PFSK-1 (cell line): ENCODE results near the gene KIR2DL3. TPM values are rescaled to one million over a fixed set of nuclear protein-coding genes. Genes with fewer than 3 reads are reported as not detected.
"Not testable (repeated sequence)": the region's sequence is repeated elsewhere in the genome, so short reads cannot be mapped to it uniquely, and the experiment has no call there.

Experiments used
- FOXP2 ChIP-seq: optimal IDR thresholded peaks from 2 replicates; pipeline ENCODE3; 2011; ENCODE audit warnings: borderline replicate concordance, control low read depth, inconsistent platforms; ENCODE audit not compliant: insufficient read depth; ENCODE audit errors: extremely low read length, extremely low read depth
- POLR2AphosphoS5 ChIP-seq: IDR thresholded peaks from 2 replicates; pipeline ENCODE4 v1.6.1; 2012; ENCODE audit warnings: low read depth, mild to moderate bottlenecking, control low read depth, low read length, moderate library complexity
- REST ChIP-seq, 2 experiments: IDR thresholded peaks; 2 replicates each; pipeline versions ENCODE4 v1.6.1 to v1.8.0; 2011 to 2012; ENCODE audit warnings: low read depth in 2 of 2, low read length in 2 of 2, control low read depth in 1 of 2, inconsistent platforms in 1 of 2, mild to moderate bottlenecking in 1 of 2, moderate library complexity in 1 of 2; ENCODE audit not compliant: insufficient read depth in 1 of 2
- SIN3A ChIP-seq: IDR thresholded peaks from 2 replicates; pipeline ENCODE4 v1.6.1; 2012; ENCODE audit warnings: mild to moderate bottlenecking, low read length, moderate library complexity, borderline replicate concordance; ENCODE audit not compliant: insufficient read depth
- TAF1 ChIP-seq: IDR thresholded peaks from 2 replicates; pipeline ENCODE4 v1.6.1; 2012; ENCODE audit warnings: low read length, control low read depth, borderline replicate concordance; ENCODE audit not compliant: insufficient read depth
- polyA plus RNA-seq: library from polyadenylated mRNA; unstranded; fragments of >200 nt; gene quantifications from one replicate; pipeline ENCODE4 v1.2.1, GENCODE V29; 2012; ENCODE audit warnings: low read depth, missing spikeins; ENCODE audit not compliant: insufficient read length

KIR2DL3 gene
- not detected for polyA plus RNA-seq

- TF ChIP-seq FOXP2, SIN3A, TAF1: not testable (repeated sequence)
Measured at GRCh38 chr19:54738306-54738705, at the start of gene KIR2DL3. KIR2DL3 (plus strand) TSS chr19:54738513; CDS start chr19:54738546, 33 bp downstream.

- TF ChIP-seq FOXP2, result no peak
Measured at GRCh38 chr19:54691582-54692297, 46.6 kb upstream of the KIR2DL3 start.

GRCh38 chr19:54692298-54692615 is 46.1 kb upstream of the KIR2DL3 start:
- TF ChIP-seq REST (IDR thresholded peaks at IDR 0.05; ENCODE audit: insufficient read depth in 1 of 2, low read depth in 2 of 2, low read length in 2 of 2) (no peak), FOXP2 (no peak), POLR2AphosphoS5 (no peak), SIN3A (no peak), TAF1 (no peak)

GRCh38 chr19:54694648-54695047 is 43.7 kb upstream of the KIR2DL3 start:
- TF ChIP-seq FOXP2 (no peak), POLR2AphosphoS5 (no peak), TAF1 (no peak), REST (IDR thresholded peaks at IDR 0.05; ENCODE audit: insufficient read depth in 1 of 2, low read depth in 2 of 2, low read length in 2 of 2) (no peak), SIN3A (no peak)

GRCh38 chr19:54696117-54696548 is 42.2 kb upstream of the KIR2DL3 start:
- TF ChIP-seq SIN3A (no peak), REST (IDR thresholded peaks at IDR 0.05; ENCODE audit: insufficient read depth in 1 of 2, low read depth in 2 of 2, low read length in 2 of 2) (no peak), FOXP2 (no peak), POLR2AphosphoS5 (no peak), TAF1 (no peak)

GRCh38 chr19:54696766-54697165 is 41.5 kb upstream of the KIR2DL3 start:
- no peak for TF ChIP-seq FOXP2
- no peak for TF ChIP-seq REST (IDR thresholded peaks at IDR 0.05; ENCODE audit: insufficient read depth in 1 of 2, low read depth in 2 of 2, low read length in 2 of 2)
- no peak for TF ChIP-seq POLR2AphosphoS5
- no peak for TF ChIP-seq TAF1
- no peak for TF ChIP-seq SIN3A
